Epithelial cell of esophagus (primary cell): ENCODE data around the gene CALCB.

Experiments used
- DNase-seq: peaks from one replicate; pipeline ENCODE4 v3.0.0; 2010; ENCODE audit warnings: low read depth
- H3K4me3 ChIP-seq: 2 replicates; pipeline ENCODE4 v1.5.1; 2011; ENCODE audit warnings: mild to moderate bottlenecking, low read length, control low read depth
- CTCF ChIP-seq: IDR thresholded peaks from 2 replicates; pipeline ENCODE4 v1.5.1; 2011; ENCODE audit warnings: low read depth, mild to moderate bottlenecking, low read length, control low read depth, inconsistent platforms; ENCODE audit not compliant: insufficient read depth; ENCODE audit errors: missing control alignments

CALCB gene

GRCh38 chr11:15097411-15097810 is 24.0 kb downstream of the CALCB start:
- DNase-seq = peak; percentile 20
- H3K4me3 ChIP-seq = no peak overlapping the region
- no peak for TF ChIP-seq CTCF

GRCh38 chr11:15099267-15099666 is 25.9 kb downstream of the CALCB start:
- DNase-seq = no peak

GRCh38 chr11:15101072-15101709 is 27.8 kb downstream of the CALCB start:
- DNase-seq = peak; percentile 75
- H3K4me3 ChIP-seq = no peak overlapping the region
- TF ChIP-seq CTCF = peak; percentile 98

More at GRCh38 chr11:15099267-15099666, 25.9 kb downstream of the CALCB start:
- TF ChIP-seq CTCF = no peak
- H3K4me3 ChIP-seq = no peak overlapping the region

- TF ChIP-seq CTCF = no peak
- peak; percentile 46 for DNase-seq
Observed at GRCh38 chr11:15104166-15104565, 30.8 kb downstream of the CALCB start.

GRCh38 chr11:15106201-15106965 is 33.0 kb downstream of the CALCB start:
- H3K4me3 ChIP-seq = no peak overlapping the region
- DNase-seq = peak; percentile 83
- no peak for TF ChIP-seq CTCF

More at GRCh38 chr11:15104166-15104565, 30.8 kb downstream of the CALCB start:
- no peak overlapping the region for H3K4me3 ChIP-seq

- H3K4me3 ChIP-seq = no peak overlapping the region
- peak; percentile 71 for DNase-seq
- TF ChIP-seq CTCF = no peak
Observed at GRCh38 chr11:15107730-15108515, 34.5 kb downstream of the CALCB start.
